Heart right ventricle (tissue), 16 donors: Measurements from ENCODE around the gene INPP4B. TPM values are rescaled to one million over a fixed set of nuclear protein-coding genes. Genes with fewer than 3 reads are reported as not detected.
A peak's percentile ranks its signal among the peaks of the same experiment; 100 is the strongest.

Source experiments
- ATAC-seq, 8 donors: fragments of 200-7000 bp; cut with Tn5 transposase; one replicate each; pipeline ENCODE4 v1.9.1; 2020; ENCODE audit warnings: mild to moderate bottlenecking in 8 of 8, moderate library complexity in 8 of 8, moderate number of reproducible peaks in 1 of 8
- DNase-seq, 2 donors: peaks; one replicate each; pipeline ENCODE4 v3.0.0-alpha.2; 2020
- H3K27ac ChIP-seq, 10 donors: fragments of 200-600 bp; sonication (generic) in 2 of 10; one replicate each; pipeline versions ENCODE4 v1.5.0 to v1.8.0; 2020 to 2022; ENCODE audit warnings: mild to moderate bottlenecking in 3 of 10
- H3K27me3 ChIP-seq, 7 donors: fragments of 200-600 bp; one replicate each; pipeline ENCODE4 v1.8.0; 2021 to 2022; ENCODE audit warnings: mild to moderate bottlenecking in 2 of 7
- H3K36me3 ChIP-seq, 9 donors: fragments of 200-600 bp; sonication (generic) in 1 of 9; one replicate each; pipeline versions ENCODE4 v1.5.0 to v1.8.0; 2020 to 2022; ENCODE audit warnings: mild to moderate bottlenecking in 2 of 9
- H3K4me1 ChIP-seq, 9 donors: fragments of 200-600 bp; sonication (generic) in 1 of 9; one replicate each; pipeline versions ENCODE4 v1.5.0 to v1.8.0; 2020 to 2022; ENCODE audit warnings: mild to moderate bottlenecking in 4 of 9
- H3K4me3 ChIP-seq, 10 donors: fragments of 200-600 bp; sonication (generic) in 2 of 10; one replicate each; pipeline versions ENCODE4 v1.5.0 to v1.8.0; 2020 to 2022; ENCODE audit warnings: mild to moderate bottlenecking in 7 of 10, moderate library complexity in 2 of 10
- H3K9me3 ChIP-seq, 11 donors: fragments of 200-600 bp in 10 of 11; sonication (generic) in 2 of 11; one replicate each; pipeline versions ENCODE4 v1.5.0 to v1.8.0; 2013 to 2022; ENCODE audit warnings: mild to moderate bottlenecking in 2 of 11, control low read depth in 1 of 11, moderate library complexity in 1 of 11
- CTCF ChIP-seq, 9 donors: fragments of 200-600 bp; sonication (generic) in 2 of 9; IDR thresholded peaks; one replicate each; pipeline versions ENCODE4 v1.5.0 to v1.8.0; 2021 to 2022; ENCODE audit warnings: antibody characterized with exemption in 9 of 9, mild to moderate bottlenecking in 5 of 9, moderate library complexity in 1 of 9
- WGBS, 2 donors: extraction: QIAGEN DNeasy Blood & Tissue Kit; methylation state at CpG; one replicate each; pipeline ENCODE4 v1.1.7; 2013; ENCODE audit warnings: inconsistent platforms in 1 of 2; 5-methylcytosine and 5-hydroxymethylcytosine counted together
- intact Hi-C, 10 donors: fragments of 100-400 bp; cut with DNase I; formaldehyde crosslinking; loops; one replicate each; pipeline versions ENCODE4 v1.11.1 to v1.14.2; 2022
- polyA plus RNA-seq, 2 donors: library from polyadenylated mRNA; stranded (reverse); fragments of 200-250 nt; gene quantifications; one replicate each; pipeline ENCODE4 v1.2.3, GENCODE V29; 2013
- total RNA-seq, 10 donors: library from RNA; stranded (reverse); fragmentation: NEBNext Ultra II Directional in 3 of 10; extraction: Animal tissue kit (Norgen Biotek cat#: 25700) in 3 of 10; gene quantifications; one replicate each; pipeline versions ENCODE4 v1.2.1 to v1.2.4, GENCODE V29; 2021 to 2023
- donor health status: Arrhythmogenic right ventricular cardiomyopathy.
- donor health status: ischemic (EF 13 %, LVEDD 7.1; RV severe dilation, severe dysfunction).
- donor health status: healthy with polysubstance abuse.
- donor health status: DM: no; HTN: yes; CAD: no.
- donor health status: DM: no; HTN: no; CAD: no.
- donor health status: ischemic (EF 25% LVEDD 6.9; RV normal size, moderate dysfunction).
- donor health status: ischemic (EF 25% LVEDD 5.7; RV mildly dilated, moderate dysfunction).
- donor health status: healthy.
- donor health status: DM: yes; HTN: yes; CAD: no.
- donor health status: Ischemic cardiomyopathy.
- donor health status: ischemic (EF 35%, LVEDD 5.7; RV mildly dilated, moderate dysfunction).
- donor health status: nonischemic (EF 11% LVEDD 7.7; RV severe dilation, severe dysfunction).
- donor health status: DM: yes; HTN: yes; CAD: no.
- donor health status: PGD.
- donor health status: ischemic (EF 29% LVEDD 5.4; RV normal size, mild dysfunction).
- donor health status: nonischemic (EF 23%, LVEDD 6.1; RV moderate dilation, normal function).

The INPP4B gene
- total and polyA plus RNA-seq, 12 donors, result 3.7 to 100.0 (median 39.1) TPM

- H3K4me1 ChIP-seq, result peaks cover 0 to 37% (median 10%) of the 10 kb centered on the region in 9 donors
- peak overlapping the region in 1 of 10 donors; percentile 68 for H3K27ac ChIP-seq
- intact Hi-C loops, result no loop called here
- no peaks in the 10 kb centered on the region for H3K27me3 ChIP-seq
- ATAC-seq (no peak), DNase-seq (no peak)
- 96 to 99% methylated on average over 2 of the region's 2 CpGs for WGBS, 2 donors
- TF ChIP-seq CTCF (IDR thresholded peaks at IDR 0.05), result no peak
- no peak overlapping the region for H3K4me3 ChIP-seq
- peaks cover 0 to 6% (median 0%) of the 10 kb centered on the region in 9 donors for H3K36me3 ChIP-seq
- H3K9me3 ChIP-seq, result peaks cover 0 to 14% (median 0%) of the 10 kb centered on the region in 11 donors
Measured at GRCh38 chr4:142316913-142317312, 529.2 kb downstream of the INPP4B start.

GRCh38 chr4:142316025-142316424 lies 530.1 kb downstream of the INPP4B start:
- ATAC-seq, result peak in 1 of 8 donors; percentile 39
- Histone ChIP-seq H3K36me3 (peaks cover 0 to 6% (median 0%) of the 10 kb centered on the region in 9 donors), H3K4me1 (peaks cover 0 to 37% (median 10%) of the 10 kb centered on the region in 9 donors), H3K27me3 (no peaks in the 10 kb centered on the region), H3K9me3 (peaks cover 0 to 5% (median 0%) of the 10 kb centered on the region in 11 donors), H3K4me3 (no peak overlapping the region), H3K27ac (peak overlapping the region in 3 of 10 donors; percentile 18 to 51 (median 21))
- no peak for TF ChIP-seq CTCF (IDR thresholded peaks at IDR 0.05)
- DNase-seq, result no peak
- WGBS, 2 donors, result 48 to 76% methylated on average over 2 of the region's 2 CpGs
- intact Hi-C loops, result no loop called here

GRCh38 chr4:142314686-142315085 lies 531.4 kb downstream of the INPP4B start:
- H3K4me3 ChIP-seq, result no peak overlapping the region
- peaks cover 0 to 37% (median 10%) of the 10 kb centered on the region in 9 donors for H3K4me1 ChIP-seq
- H3K27ac ChIP-seq, result no peak overlapping the region
- H3K9me3 ChIP-seq, result no peaks in the 10 kb centered on the region
- WGBS, 2 donors, result 87 to 90% methylated on average over 7 of the region's 7 CpGs
- no peak for DNase-seq
- TF ChIP-seq CTCF (IDR thresholded peaks at IDR 0.05), result no peak
- ATAC-seq, result no peak
- intact Hi-C loops, result no loop called here
- H3K27me3 ChIP-seq, result no peaks in the 10 kb centered on the region
- peaks cover 0 to 6% (median 0%) of the 10 kb centered on the region in 9 donors for H3K36me3 ChIP-seq

- peaks cover 0 to 36% (median 10%) of the 10 kb centered on the region in 9 donors for H3K4me1 ChIP-seq
- TF ChIP-seq CTCF (IDR thresholded peaks at IDR 0.05), result no peak
- H3K27ac ChIP-seq, result no peak overlapping the region
- DNase-seq (no peak), ATAC-seq (no peak)
- H3K36me3 ChIP-seq, result peaks cover 0 to 6% (median 0%) of the 10 kb centered on the region in 9 donors
- H3K27me3 ChIP-seq, result no peaks in the 10 kb centered on the region
- intact Hi-C loops, result no loop called here
- 63 to 81% methylated on average over 1 of the region's 1 CpG for WGBS, 2 donors
- H3K4me3 ChIP-seq, result no peak overlapping the region
- no peaks in the 10 kb centered on the region for H3K9me3 ChIP-seq
Measured at GRCh38 chr4:142314247-142314646, 531.9 kb downstream of the INPP4B start.
